ENCODE data around the gene PCDH15. TPM values are rescaled to one million over a fixed set of nuclear protein-coding genes. Genes with fewer than 3 reads are reported as not detected.

The PCDH15 gene
- total and polyA plus RNA-seq, 2 experiments from 2014 or later, result 0.29 to 0.66 TPM

DNA sequence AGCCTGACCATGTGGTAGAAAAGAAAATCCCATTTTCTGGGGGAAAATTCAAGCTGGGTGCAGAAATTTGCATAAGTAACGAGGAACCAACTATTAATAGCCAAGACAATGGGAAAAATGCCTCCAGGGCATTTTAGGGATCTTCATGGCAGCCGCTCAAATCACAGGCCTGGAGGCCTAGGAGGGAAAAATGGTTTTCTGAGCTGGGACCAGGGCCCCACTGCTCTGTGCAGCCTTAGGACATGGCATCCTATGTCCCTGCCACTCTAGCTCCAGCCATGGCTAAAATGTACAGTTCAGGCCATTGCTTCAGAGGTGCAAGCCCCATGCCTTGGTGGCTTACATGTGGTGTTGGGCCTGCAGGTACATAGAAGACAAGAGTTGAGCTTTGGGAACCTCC is 459.0 kb downstream of the PCDH15 start (continued):
- TF ChIP-seq ZNF462 (CRISPR knock-in tag; IDR thresholded peaks at IDR 0.05) (no peak), ZNF114 (CRISPR knock-in tag; IDR thresholded peaks at IDR 0.05) (no peak), REST (IDR thresholded peaks at IDR 0.05; ENCODE audit: unreplicated experiment) (no peak)

DNA sequence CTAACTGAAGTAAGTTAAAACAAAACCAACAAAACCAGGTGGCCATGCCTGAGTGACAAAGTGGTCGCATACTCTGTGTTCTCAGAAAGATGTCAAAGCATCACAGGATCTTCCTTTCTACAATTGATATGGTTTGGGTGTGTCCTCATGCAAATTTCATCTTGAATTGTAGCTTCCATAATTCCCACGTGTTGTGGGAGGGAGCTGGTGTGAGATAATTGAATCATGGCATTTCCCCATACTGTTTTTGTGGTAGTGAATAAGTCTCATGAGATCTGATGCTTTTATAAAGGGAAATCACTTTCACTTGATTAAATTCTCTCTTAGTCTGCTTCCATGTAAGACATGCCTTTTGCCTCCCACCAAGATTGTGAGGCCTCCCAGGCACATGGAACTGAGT is 465.7 kb downstream of the PCDH15 start:
- Histone ChIP-seq H4K20me1 (replicated peaks; ENCODE audit: insufficient read depth) (no peaks in the 10 kb centered on the region), H3F3A (replicated peaks; ENCODE audit: low read depth) (no peaks in the 10 kb centered on the region), H3K27ac (ENCODE audit: low read depth) (no peak overlapping the region), H2AFZ (no peak overlapping the region), H3K79me2 (replicated peaks; ENCODE audit: insufficient read depth) (no peaks in the 10 kb centered on the region), H3K4me1 (ENCODE audit: insufficient read depth) (no peaks in the 10 kb centered on the region; the same call in 1 of the 2 replicates), H3K9me2 (ENCODE audit: insufficient read depth) (no peaks in the 10 kb centered on the region), H3K36me3 (ENCODE audit: insufficient read depth) (no peaks in the 10 kb centered on the region), H3K4me3 (no peak overlapping the region), H3K27me3 (ENCODE audit: insufficient read depth) (no peaks in the 10 kb centered on the region), H3K4me2 (no peak overlapping the region)
- Mint-ChIP-seq H3K27ac (no peak overlapping the region), H3K4me1 (no peaks in the 10 kb centered on the region; the same call in 2 of the 3 replicates), H3K27me3 (ENCODE audit: insufficient read depth, low read depth, poor library complexity) (no peaks in the 10 kb centered on the region), H3K36me3 (ENCODE audit: low read depth) (peaks cover 29% of the 10 kb centered on the region), H3K4me3 (no peak overlapping the region), H3K9me3 (peaks cover 34% of the 10 kb centered on the region)
- no peak for DNase-seq (ENCODE audit: low spot score)
- ATAC-seq, result no peak
- TF ChIP-seq STAT1 (IDR thresholded peaks at IDR 0.05; ENCODE audit: unreplicated experiment) (no peak), CTCF (conservative IDR thresholded peaks at IDR 0.05; ENCODE audit: low read depth in 2 of 2) (no peak), ZNF331 (CRISPR knock-in tag; IDR thresholded peaks at IDR 0.05; ENCODE audit: low read depth) (no peak), POLR2AphosphoS5 (IDR thresholded peaks at IDR 0.05; ENCODE audit: low read depth) (no peak)
- TF ChIP-seq, protein P1, sequence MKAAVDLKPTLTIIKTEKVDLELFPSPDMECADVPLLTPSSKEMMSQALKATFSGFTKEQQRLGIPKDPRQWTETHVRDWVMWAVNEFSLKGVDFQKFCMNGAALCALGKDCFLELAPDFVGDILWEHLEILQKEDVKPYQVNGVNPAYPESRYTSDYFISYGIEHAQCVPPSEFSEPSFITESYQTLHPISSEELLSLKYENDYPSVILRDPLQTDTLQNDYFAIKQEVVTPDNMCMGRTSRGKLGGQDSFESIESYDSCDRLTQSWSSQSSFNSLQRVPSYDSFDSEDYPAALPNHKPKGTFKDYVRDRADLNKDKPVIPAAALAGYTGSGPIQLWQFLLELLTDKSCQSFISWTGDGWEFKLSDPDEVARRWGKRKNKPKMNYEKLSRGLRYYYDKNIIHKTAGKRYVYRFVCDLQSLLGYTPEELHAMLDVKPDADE (IDR thresholded peaks at IDR 0.05), result no peak
